GM12878 (cell line): ENCODE data around the gene NEUROG2. TPM values are rescaled to one million over a fixed set of nuclear protein-coding genes. Genes with fewer than 3 reads are reported as not detected.

Experiments
- ATAC-seq: fragments of 200-7000 bp; cut with Tn5 transposase; 3 replicates; pipeline ENCODE4 v1.9.1; 2020; ENCODE audit warnings: mild to moderate bottlenecking, moderate library complexity
- BruUV-seq: library from RNA; stranded (reverse); fragments of 400-500 nt; replicated peaks from 2 replicates; lab custom pipeline; 2021; lab: Mats Ljungman, UMichigan
- CTCF ChIA-PET: fragments of 300-600 bp; sonication (Branson Sonifier 250); formaldehyde crosslinking; extraction: SDS; loops from one replicate; lab custom pipeline; 2021; ENCODE audit warnings: inconsistent platforms; lab: Yijun Ruan, JAX
- POLR2A ChIA-PET: fragments of 350-600 bp; formaldehyde crosslinking; extraction: SDS; loops from one replicate; lab custom pipeline; 2021; ENCODE audit warnings: inconsistent platforms; lab: Charles Lee
- RAD21 ChIA-PET: fragments of 300-600 bp; sonication (Branson Sonifier 250); formaldehyde crosslinking; loops from one replicate; lab custom pipeline; 2023; ENCODE audit warnings: antibody characterized with exemption; ENCODE audit not compliant: unreplicated experiment; lab: Charles Lee
- SMC1A ChIA-PET: fragments of 300-600 bp; sonication (Branson Sonifier 250); formaldehyde crosslinking; loops from one replicate; lab custom pipeline; 2023; ENCODE audit not compliant: unreplicated experiment, uncharacterized antibody; lab: Charles Lee
- DNase-seq: peaks from one replicate; pipeline ENCODE4 v3.0.0-alpha.2; 2011; ENCODE audit warnings: low read depth, low spot score
- FAIRE-seq: peaks from 3 replicates; lab custom pipeline; 2011; peaks lifted over from hg19 to GRCh38; lab: Jason Lieb, UNC
- H2AFZ ChIP-seq: 2 replicates; pipeline ENCODE4 v1.6.0; 2011; ENCODE audit warnings: low read depth, low read length, control low read depth; ENCODE audit not compliant: control insufficient read depth
- H3K27ac ChIP-seq: 2 replicates; pipeline ENCODE4 v1.5.1; 2011; ENCODE audit warnings: control low read depth; ENCODE audit not compliant: control insufficient read depth, insufficient read depth
- H3K27me3 ChIP-seq, 2 experiments: replicated peaks in 1 of 2; 2 replicates each; pipeline versions ENCODE4 v1.6.0 to v1.6.1; 2011; ENCODE audit warnings: low read length in 1 of 2; ENCODE audit not compliant: control insufficient read depth in 2 of 2, insufficient read depth in 2 of 2
- H3K36me3 ChIP-seq, 2 experiments: 2 replicates each; pipeline ENCODE4 v1.5.1; 2011; ENCODE audit warnings: low read length in 1 of 2; ENCODE audit not compliant: control insufficient read depth in 2 of 2, insufficient read depth in 2 of 2
- H3K4me1 ChIP-seq: 2 replicates; pipeline ENCODE4 v1.6.1; 2011; ENCODE audit warnings: mild to moderate bottlenecking, low read length, moderate library complexity, mixed read lengths; ENCODE audit not compliant: control insufficient read depth, insufficient read depth
- H3K4me2 ChIP-seq: 2 replicates; pipeline ENCODE4 v1.6.0; 2011; ENCODE audit warnings: control low read depth; ENCODE audit not compliant: control insufficient read depth, insufficient read depth
- H3K4me3 ChIP-seq: fragments of 200-600 bp; sonication (generic); 2 replicates; pipeline ENCODE4 v1.5.1; 2016
- H3K79me2 ChIP-seq: 2 replicates; pipeline ENCODE4 v1.6.0; 2011; ENCODE audit warnings: low read length; ENCODE audit not compliant: control insufficient read depth, insufficient read depth
- H3K9ac ChIP-seq: 2 replicates; pipeline ENCODE4 v1.8.0; 2011; ENCODE audit warnings: low read length, control low read depth, mixed read lengths; ENCODE audit not compliant: control insufficient read depth, insufficient read depth
- H3K9me3 ChIP-seq: replicated peaks from 3 replicates; pipeline ENCODE4 v1.5.1; 2011; ENCODE audit warnings: mild to moderate bottlenecking, low read length; ENCODE audit not compliant: control insufficient read depth, insufficient read depth
- H4K20me1 ChIP-seq: 2 replicates; pipeline ENCODE4 v1.6.0; 2011; ENCODE audit not compliant: control insufficient read depth, insufficient read depth
- ASH2L ChIP-seq: fragments of 300-600, 200-600 bp; sonication (generic); IDR thresholded peaks from 2 replicates; pipeline ENCODE4 v1.6.1; 2017; ENCODE audit warnings: low read depth, mild to moderate bottlenecking, borderline replicate concordance
- BHLHE40 ChIP-seq, 2 experiments: fragments of 450-650 bp in 1 of 2; IDR thresholded peaks; 2 replicates each; pipeline ENCODE4 v1.6.1; 2011 to 2017; ENCODE audit warnings: low read depth in 2 of 2, borderline replicate concordance in 1 of 2, improper control_type of control experiment in 1 of 2, low read length in 1 of 2, mild to moderate bottlenecking in 1 of 2
- CBFB ChIP-seq: IDR thresholded peaks from 2 replicates; pipeline ENCODE4 v1.6.1; 2016; ENCODE audit warnings: antibody characterized with exemption, low read depth
- EGR1 ChIP-seq, 2 experiments: IDR thresholded peaks; 1 replicate in 1 of 2; 2 replicates in 1 of 2; pipeline ENCODE4 v1.6.1; 2011 to 2012; ENCODE audit warnings: low read depth in 2 of 2, low read length in 2 of 2, borderline replicate concordance in 1 of 2, mild to moderate bottlenecking in 1 of 2, moderate library complexity in 1 of 2
- GABPA ChIP-seq: IDR thresholded peaks from 2 replicates; pipeline ENCODE4 v1.6.1; 2014; ENCODE audit warnings: antibody characterized with exemption, low read depth, mild to moderate bottlenecking, inconsistent platforms
- GATAD2B ChIP-seq: fragments of 450-650 bp; conservative IDR thresholded peaks from 2 replicates; pipeline ENCODE4 v1.6.1; 2017; ENCODE audit warnings: low read depth, mild to moderate bottlenecking, moderate library complexity
- POLR2A ChIP-seq: IDR thresholded peaks from 2 replicates; pipeline ENCODE4 v1.6.1; 2011; ENCODE audit warnings: low read depth, mild to moderate bottlenecking, low read length
- SIX5 ChIP-seq: IDR thresholded peaks from 2 replicates; pipeline ENCODE4 v1.6.1; 2011; ENCODE audit warnings: mild to moderate bottlenecking, low read depth, low read length, moderate library complexity; ENCODE audit not compliant: severe bottlenecking
- SMAD5 ChIP-seq: IDR thresholded peaks from 2 replicates; pipeline ENCODE4 v1.6.1; 2016; ENCODE audit warnings: antibody characterized with exemption, low read depth
- SPI1 ChIP-seq: IDR thresholded peaks from 2 replicates; pipeline ENCODE4 v1.6.1; 2011; ENCODE audit warnings: low read depth, mild to moderate bottlenecking, low read length, moderate library complexity, borderline replicate concordance; ENCODE audit not compliant: insufficient read depth
- TCF12 ChIP-seq: IDR thresholded peaks from 2 replicates; pipeline ENCODE4 v1.6.1; 2011; ENCODE audit warnings: low read depth, mild to moderate bottlenecking, low read length
- ZBTB4 ChIP-seq: fragments of 450-650 bp; formaldehyde crosslinking; IDR thresholded peaks from 2 replicates; pipeline ENCODE4 v1.4.0; 2022; ENCODE audit warnings: mild to moderate bottlenecking, moderate library complexity
- WGBS: methylation state at CpG from one replicate; pipeline ENCODE4 v1.1.6; 2016; ENCODE audit warnings: low lambda C conversion rate; ENCODE audit not compliant: insufficient replicate concordance, insufficient coverage; ENCODE audit errors: missing lambda C conversion rate; 5-methylcytosine and 5-hydroxymethylcytosine counted together
- in situ Hi-C: fragments of 300-500 bp; cut with MboI; formaldehyde crosslinking; loops from 9 replicates; pipeline ENCODE4 v1.14.3; 2018; ENCODE audit warnings: mixed read lengths
- intact Hi-C: fragments of 100-400 bp; cut with micrococcal nuclease; formaldehyde crosslinking; loops from one replicate; pipeline ENCODE4 v1.14.2; 2022; ENCODE audit not compliant: unreplicated experiment
- polyA plus RNA-seq, 11 experiments: library from polyadenylated mRNA; depleted of rRNA in 4 of 11; unstranded in 6 of 11; stranded (reverse) in 5 of 11; fragments of >200 nt; fragmentation: Nextera tagmentation in 4 of 11; fragmentation: Illumina TruSeq in 1 of 11; extraction: Ambion mirVana in 4 of 11; extraction: Trizol in 1 of 11; gene quantifications; 1 replicate in 1 of 11; 2 replicates in 10 of 11; pipeline versions ENCODE4 v1.2.1 to v1.2.3, GENCODE V29; 2011 to 2016; ENCODE audit warnings: inconsistent platforms in 2 of 11, missing spikeins in 2 of 11, low read depth in 1 of 11
- total RNA-seq, 4 experiments: library from RNA; depleted of rRNA in 3 of 4; stranded (reverse); fragments of >200 nt in 3 of 4; fragmentation: Illumina TruSeq in 1 of 4; extraction: Trizol in 1 of 4; gene quantifications; 2 replicates each; pipeline versions ENCODE4 v1.2.1 to v1.2.3, GENCODE V29; 2013 to 2021
- TF ChIP-seq, protein P1 (sequence below): IDR thresholded peaks from 2 replicates; pipeline ENCODE4 v1.6.1; 2011; ENCODE audit warnings: mild to moderate bottlenecking, low read depth, low read length, moderate library complexity; ENCODE audit not compliant: insufficient replicate concordance
- TF ChIP-seq, protein P2 (sequence below): fragments of 450-650 bp; IDR thresholded peaks from 2 replicates; pipeline ENCODE4 v1.6.1; 2017; ENCODE audit warnings: antibody characterized with exemption, mild to moderate bottlenecking, moderate library complexity

NEUROG2 gene
- total and polyA plus RNA-seq, 10 of the 15 experiments (the other 5 are each of a cell fraction or from before 2014, with no cell fraction given), result 0.53 to 3.3 (median 1.1) TPM

DNA sequence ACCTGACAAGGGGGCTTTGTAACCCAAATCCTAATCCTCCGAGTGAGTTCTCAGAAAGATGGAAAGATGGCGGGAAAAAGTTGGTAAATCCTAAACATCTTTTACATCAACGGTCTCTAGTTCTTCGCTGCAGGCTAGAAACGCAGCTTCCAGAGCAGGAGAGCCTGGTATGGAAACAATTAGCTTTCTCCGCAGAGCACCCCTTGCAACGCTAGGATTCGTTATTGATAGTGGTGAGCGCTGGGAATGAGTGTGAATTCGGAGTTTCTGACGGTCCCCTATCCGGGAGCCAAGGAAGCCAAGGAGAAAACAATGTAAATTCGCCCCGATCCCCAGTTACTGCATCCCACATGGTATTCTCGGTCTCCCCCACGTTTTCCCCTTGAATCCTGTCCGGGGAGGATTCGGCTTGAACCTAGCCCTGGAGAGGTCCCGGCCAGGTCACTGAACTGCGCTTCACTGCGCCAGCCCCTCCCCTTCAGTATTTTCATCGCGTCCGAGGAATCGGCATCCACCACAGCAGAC lies 4.7 kb upstream of the NEUROG2 start:
- FAIRE-seq, result no peak
- WGBS, result 14% methylated on average over 22 of the region's 25 CpGs
- no TSS peak for BruUV-seq
- Histone ChIP-seq H3K36me3 (no peaks in the 10 kb centered on the region), H3K4me3 (peak overlapping the region; percentile 35), H3K4me1 (peaks cover 7% of the 10 kb centered on the region), H4K20me1 (no peaks in the 10 kb centered on the region), H3K79me2 (no peaks in the 10 kb centered on the region), H3K27ac (no peak overlapping the region), H3K4me2 (peak overlapping the region; percentile 90), H3K9me3 (no peaks in the 10 kb centered on the region; the same call in 2 of the 3 replicates), H3K27me3 (no peaks in the 10 kb centered on the region; a peak in 2 of 4 replicates), H3K9ac (no peak overlapping the region; the same call in 1 of the 2 replicates), H2AFZ (peak overlapping the region; percentile 59)
- DNase-seq, result no peak
- RAD21 ChIA-PET, result interaction anchor here (0.7 to 4.1 kb wide), 7 partner anchors 8 to 419 kb away, joined by 3 to 20 read pairs (median 4); no protein-coding TSS in a partner anchor
- POLR2A ChIA-PET, result interaction anchor here (1.0 kb wide), 2 partner anchors 237 to 296 kb away, joined by 3 read pairs; no protein-coding TSS in a partner anchor
- no peak for ATAC-seq
- in situ Hi-C loops, result loop anchor here (5.0 kb wide), 2 partner anchors 198 to 418 kb away; no protein-coding TSS in a partner anchor
- CTCF ChIA-PET, result interaction anchor here (0.9 to 13.9 kb wide), 9 partner anchors 8 to 419 kb away, joined by 3 to 221 read pairs (median 4); no protein-coding TSS in a partner anchor
- intact Hi-C loops, result loop anchor here (5.0 kb wide), 4 partner anchors 238 to 308 kb away; no protein-coding TSS in a partner anchor
- SMC1A ChIA-PET, result interaction anchor here (0.9 to 10.6 kb wide), 8 partner anchors 185 to 422 kb away, joined by 3 to 124 read pairs (median 4); no protein-coding TSS in a partner anchor
- TF ChIP-seq GABPA, result no peak
- TF ChIP-seq SIX5, result no peak
- no peak for TF ChIP-seq EGR1 (IDR thresholded peaks at IDR 0.05; ENCODE audit: borderline replicate concordance in 1 of 2, low read depth in 2 of 2, low read length in 2 of 2)
- TF ChIP-seq SMAD5, result no peak
- no peak for TF ChIP-seq SPI1
- TF ChIP-seq POLR2A, result no peak
- no peak for TF ChIP-seq ASH2L
- TF ChIP-seq, protein P1, sequence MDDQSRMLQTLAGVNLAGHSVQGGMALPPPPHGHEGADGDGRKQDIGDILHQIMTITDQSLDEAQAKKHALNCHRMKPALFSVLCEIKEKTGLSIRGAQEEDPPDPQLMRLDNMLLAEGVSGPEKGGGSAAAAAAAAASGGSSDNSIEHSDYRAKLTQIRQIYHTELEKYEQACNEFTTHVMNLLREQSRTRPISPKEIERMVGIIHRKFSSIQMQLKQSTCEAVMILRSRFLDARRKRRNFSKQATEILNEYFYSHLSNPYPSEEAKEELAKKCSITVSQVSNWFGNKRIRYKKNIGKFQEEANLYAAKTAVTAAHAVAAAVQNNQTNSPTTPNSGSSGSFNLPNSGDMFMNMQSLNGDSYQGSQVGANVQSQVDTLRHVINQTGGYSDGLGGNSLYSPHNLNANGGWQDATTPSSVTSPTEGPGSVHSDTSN, result no peak
- TF ChIP-seq ZBTB4 (CRISPR knock-in tag), result no peak
- no peak for TF ChIP-seq TCF12
- no peak for TF ChIP-seq GATAD2B
- TF ChIP-seq, protein P2, sequence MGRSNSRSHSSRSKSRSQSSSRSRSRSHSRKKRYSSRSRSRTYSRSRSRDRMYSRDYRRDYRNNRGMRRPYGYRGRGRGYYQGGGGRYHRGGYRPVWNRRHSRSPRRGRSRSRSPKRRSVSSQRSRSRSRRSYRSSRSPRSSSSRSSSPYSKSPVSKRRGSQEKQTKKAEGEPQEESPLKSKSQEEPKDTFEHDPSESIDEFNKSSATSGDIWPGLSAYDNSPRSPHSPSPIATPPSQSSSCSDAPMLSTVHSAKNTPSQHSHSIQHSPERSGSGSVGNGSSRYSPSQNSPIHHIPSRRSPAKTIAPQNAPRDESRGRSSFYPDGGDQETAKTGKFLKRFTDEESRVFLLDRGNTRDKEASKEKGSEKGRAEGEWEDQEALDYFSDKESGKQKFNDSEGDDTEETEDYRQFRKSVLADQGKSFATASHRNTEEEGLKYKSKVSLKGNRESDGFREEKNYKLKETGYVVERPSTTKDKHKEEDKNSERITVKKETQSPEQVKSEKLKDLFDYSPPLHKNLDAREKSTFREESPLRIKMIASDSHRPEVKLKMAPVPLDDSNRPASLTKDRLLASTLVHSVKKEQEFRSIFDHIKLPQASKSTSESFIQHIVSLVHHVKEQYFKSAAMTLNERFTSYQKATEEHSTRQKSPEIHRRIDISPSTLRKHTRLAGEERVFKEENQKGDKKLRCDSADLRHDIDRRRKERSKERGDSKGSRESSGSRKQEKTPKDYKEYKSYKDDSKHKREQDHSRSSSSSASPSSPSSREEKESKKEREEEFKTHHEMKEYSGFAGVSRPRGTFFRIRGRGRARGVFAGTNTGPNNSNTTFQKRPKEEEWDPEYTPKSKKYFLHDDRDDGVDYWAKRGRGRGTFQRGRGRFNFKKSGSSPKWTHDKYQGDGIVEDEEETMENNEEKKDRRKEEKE, result no peak
- TF ChIP-seq BHLHE40 (IDR thresholded peaks at IDR 0.05; ENCODE audit: borderline replicate concordance in 1 of 2, low read depth in 2 of 2, low read length in 1 of 2), result no peak
- TF ChIP-seq CBFB, result no peak
